Measurements from ENCODE around the gene KAZN.

DNA sequence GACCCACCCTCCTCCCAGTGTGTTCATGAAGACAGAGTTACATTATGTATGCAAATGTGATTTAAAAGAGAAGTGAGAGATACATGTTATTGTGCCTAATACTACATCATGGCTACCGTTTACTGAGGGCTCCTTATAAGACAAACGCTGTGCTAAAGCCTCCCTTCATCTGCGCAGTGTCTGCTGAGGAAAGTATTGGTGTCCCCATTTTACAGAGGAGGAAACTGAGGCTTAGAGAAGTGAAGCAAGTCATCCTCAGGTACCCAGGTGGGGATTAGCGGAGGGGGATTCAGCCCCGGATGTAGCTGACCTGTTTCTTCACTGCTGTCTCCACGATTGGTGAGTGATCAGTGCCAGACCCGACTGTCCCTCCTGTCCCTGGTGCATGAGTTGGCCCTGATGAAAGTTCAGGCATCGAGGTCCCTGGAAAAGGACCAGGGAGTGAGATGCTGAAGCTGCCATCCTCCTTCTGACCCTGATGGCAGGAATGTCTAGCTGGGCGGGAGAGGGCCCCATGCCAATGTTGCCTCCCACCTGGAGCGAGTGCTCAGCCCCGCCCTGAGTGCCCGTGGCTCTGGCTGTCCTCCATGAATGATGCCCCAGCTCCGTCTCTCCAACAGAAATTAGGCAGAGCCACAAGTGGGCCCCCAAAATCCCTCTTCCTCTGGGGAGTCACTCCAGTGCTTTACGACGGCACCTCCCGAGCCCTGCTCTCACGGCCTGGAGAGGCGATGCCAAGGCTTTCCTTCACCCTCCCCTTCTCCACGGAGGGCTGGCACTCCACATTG, 204.7 kb downstream of the KAZN start:
- TF ChIP-seq, protein P1, sequence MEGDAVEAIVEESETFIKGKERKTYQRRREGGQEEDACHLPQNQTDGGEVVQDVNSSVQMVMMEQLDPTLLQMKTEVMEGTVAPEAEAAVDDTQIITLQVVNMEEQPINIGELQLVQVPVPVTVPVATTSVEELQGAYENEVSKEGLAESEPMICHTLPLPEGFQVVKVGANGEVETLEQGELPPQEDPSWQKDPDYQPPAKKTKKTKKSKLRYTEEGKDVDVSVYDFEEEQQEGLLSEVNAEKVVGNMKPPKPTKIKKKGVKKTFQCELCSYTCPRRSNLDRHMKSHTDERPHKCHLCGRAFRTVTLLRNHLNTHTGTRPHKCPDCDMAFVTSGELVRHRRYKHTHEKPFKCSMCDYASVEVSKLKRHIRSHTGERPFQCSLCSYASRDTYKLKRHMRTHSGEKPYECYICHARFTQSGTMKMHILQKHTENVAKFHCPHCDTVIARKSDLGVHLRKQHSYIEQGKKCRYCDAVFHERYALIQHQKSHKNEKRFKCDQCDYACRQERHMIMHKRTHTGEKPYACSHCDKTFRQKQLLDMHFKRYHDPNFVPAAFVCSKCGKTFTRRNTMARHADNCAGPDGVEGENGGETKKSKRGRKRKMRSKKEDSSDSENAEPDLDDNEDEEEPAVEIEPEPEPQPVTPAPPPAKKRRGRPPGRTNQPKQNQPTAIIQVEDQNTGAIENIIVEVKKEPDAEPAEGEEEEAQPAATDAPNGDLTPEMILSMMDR (IDR thresholded peaks at IDR 0.05) = no peak
- TF ChIP-seq POLR2A (IDR thresholded peaks at IDR 0.05) = no peak
- no peak for TF ChIP-seq EP300 (IDR thresholded peaks at IDR 0.05)
